ENCODE measurements around the gene DNAH10. TPM values are rescaled to one million over a fixed set of nuclear protein-coding genes. Genes with fewer than 3 reads are reported as not detected.

DNAH10 gene
- total RNA-seq, 1 experiment from 2014 or later: 0.17 TPM

DNA sequence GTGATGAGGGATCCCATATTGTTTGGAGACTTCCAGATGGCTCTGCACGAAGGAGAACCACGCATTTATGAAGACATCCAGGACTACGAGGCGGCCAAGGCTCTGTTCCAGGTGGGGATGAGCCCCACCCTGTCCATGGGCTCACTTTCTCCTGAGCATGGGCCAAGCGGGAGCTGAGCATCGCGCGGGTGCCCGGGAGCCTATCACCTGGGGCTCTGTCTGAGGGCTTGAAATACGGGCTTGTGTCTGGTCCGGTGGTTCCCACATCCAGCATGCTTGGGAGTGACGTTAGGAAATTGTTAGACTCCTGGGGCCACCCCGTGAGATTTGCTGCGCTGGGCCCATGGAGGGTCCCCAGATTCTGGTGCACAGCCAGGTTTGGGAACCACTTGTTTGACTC lies 117.6 kb downstream of the DNAH10 start:
- Histone ChIP-seq H3T11ph (ENCODE audit: low read length) (no peak overlapping the region), H4K20me1 (ENCODE audit: control insufficient read depth, insufficient read depth, insufficient read length) (no peaks in the 10 kb centered on the region), H2AK5ac (ENCODE audit: insufficient read length, low read length) (no peak overlapping the region)

More for the DNA sequence above, 117.6 kb downstream of the DNAH10 start:
- H2BK120ac ChIP-seq (ENCODE audit: low read depth, low read length, poor library complexity, severe bottlenecking): no peak overlapping the region
- H2BK12ac ChIP-seq (ENCODE audit: insufficient read length, low read depth, low read length): no peak overlapping the region
- H3K4me1 ChIP-seq (ENCODE audit: insufficient read depth, low read length): no peaks in the 10 kb centered on the region
- no peak overlapping the region for H3K27ac Mint-ChIP-seq
- H4K91ac ChIP-seq (ENCODE audit: insufficient read length, low read depth, low read length): no peak overlapping the region
- no peaks in the 10 kb centered on the region for H3K9me3 ChIP-seq (ENCODE audit: control insufficient read depth, low read depth, low read length)
- H3K9me3 Mint-ChIP-seq: no peaks in the 10 kb centered on the region; a peak in 1 of 5 replicates
- no peak overlapping the region for H2BK20ac ChIP-seq (ENCODE audit: low read depth, low read length, poor library complexity, severe bottlenecking)
- no CpG with 5 or more reads among the region's 14 CpGs for WGBS (ENCODE audit: extremely low coverage, insufficient read length, low lambda C conversion rate)
- no peak overlapping the region for H3K23ac ChIP-seq (ENCODE audit: insufficient read length, low read depth, low read length)
- no peaks in the 10 kb centered on the region for H3K36me3 Mint-ChIP-seq (ENCODE audit: insufficient read depth in 1 of 3, low read depth in 3 of 3)
- no peak overlapping the region for H3K27ac ChIP-seq (ENCODE audit: insufficient read length, low read depth, low read length)
- H3K27me3 ChIP-seq (ENCODE audit: insufficient read depth, low read length): no peaks in the 10 kb centered on the region; the same call in 1 of the 2 replicates
- H3K9ac ChIP-seq (ENCODE audit: extremely low read depth, insufficient read length, low read length): no peak overlapping the region
- H3K79me1 ChIP-seq (ENCODE audit: insufficient read depth, low read depth, low read length, poor library complexity, severe bottlenecking): no peaks in the 10 kb centered on the region
- peaks cover 79% of the 10 kb centered on the region for H3K27me3 Mint-ChIP-seq (ENCODE audit: low read depth)
- peak overlapping the region; percentile 66; the same call in 1 of the 2 replicates for H3K14ac ChIP-seq (ENCODE audit: insufficient read depth, low read length)
- no peak overlapping the region for H3K4me3 Mint-ChIP-seq
- H3K23me2 ChIP-seq (ENCODE audit: insufficient read length, low read depth, low read length, poor library complexity, severe bottlenecking): no peaks in the 10 kb centered on the region
- no peaks in the 10 kb centered on the region for H3K4me1 Mint-ChIP-seq
- no peak for DNase-seq
- no peak overlapping the region for H4K5ac ChIP-seq (ENCODE audit: insufficient read length, low read depth, low read length)
- no peak overlapping the region for H3K4me2 ChIP-seq (ENCODE audit: insufficient read depth, insufficient read length, low read length)
- no peak overlapping the region for H2BK5ac ChIP-seq (ENCODE audit: insufficient read length, low read length)
- H3K18ac ChIP-seq (ENCODE audit: insufficient read length, low read depth, low read length): no peak overlapping the region
- no peak overlapping the region for H3K4ac ChIP-seq (ENCODE audit: low read depth, low read length)
- H3K56ac ChIP-seq (ENCODE audit: insufficient read length, low read depth, low read length): no peak overlapping the region
- H2AFZ ChIP-seq (ENCODE audit: low read length): no peak overlapping the region
- H4K8ac ChIP-seq (replicated peaks; ENCODE audit: insufficient read length, low read depth, low read length): no peak overlapping the region
- no peaks in the 10 kb centered on the region for H3K79me2 ChIP-seq (ENCODE audit: insufficient read depth, low read length)
- TF ChIP-seq, protein P1, sequence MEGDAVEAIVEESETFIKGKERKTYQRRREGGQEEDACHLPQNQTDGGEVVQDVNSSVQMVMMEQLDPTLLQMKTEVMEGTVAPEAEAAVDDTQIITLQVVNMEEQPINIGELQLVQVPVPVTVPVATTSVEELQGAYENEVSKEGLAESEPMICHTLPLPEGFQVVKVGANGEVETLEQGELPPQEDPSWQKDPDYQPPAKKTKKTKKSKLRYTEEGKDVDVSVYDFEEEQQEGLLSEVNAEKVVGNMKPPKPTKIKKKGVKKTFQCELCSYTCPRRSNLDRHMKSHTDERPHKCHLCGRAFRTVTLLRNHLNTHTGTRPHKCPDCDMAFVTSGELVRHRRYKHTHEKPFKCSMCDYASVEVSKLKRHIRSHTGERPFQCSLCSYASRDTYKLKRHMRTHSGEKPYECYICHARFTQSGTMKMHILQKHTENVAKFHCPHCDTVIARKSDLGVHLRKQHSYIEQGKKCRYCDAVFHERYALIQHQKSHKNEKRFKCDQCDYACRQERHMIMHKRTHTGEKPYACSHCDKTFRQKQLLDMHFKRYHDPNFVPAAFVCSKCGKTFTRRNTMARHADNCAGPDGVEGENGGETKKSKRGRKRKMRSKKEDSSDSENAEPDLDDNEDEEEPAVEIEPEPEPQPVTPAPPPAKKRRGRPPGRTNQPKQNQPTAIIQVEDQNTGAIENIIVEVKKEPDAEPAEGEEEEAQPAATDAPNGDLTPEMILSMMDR (conservative IDR thresholded peaks at IDR 0.05): no peak
- H2BK15ac ChIP-seq (ENCODE audit: low read depth, low read length): no peak overlapping the region

Measured in H9 (cell line).